ENCODE measurements around the gene ALDH5A1.
A peak's percentile ranks its signal among the peaks of the same experiment; 100 is the strongest.

Gene ALDH5A1

GRCh38 chr6:24569811-24570210 is 75.0 kb downstream of the ALDH5A1 start:
- ATAC-seq, result no peak
- no peak for DNase-seq

GRCh38 chr6:24571361-24571760 is 76.6 kb downstream of the ALDH5A1 start:
- DNase-seq (no peak), ATAC-seq (no peak)

GRCh38 chr6:24574809-24575208 is 80.0 kb downstream of the ALDH5A1 start:
- no peak for ATAC-seq
- no peak for DNase-seq

GRCh38 chr6:24576447-24576846 is 81.7 kb downstream of the ALDH5A1 start:
- DNase-seq, result no peak
- ATAC-seq, result no peak

GRCh38 chr6:24581084-24581669 is 86.4 kb downstream of the ALDH5A1 start:
- DNase-seq (peak; percentile 82), ATAC-seq (peak; percentile 85)

- DNase-seq, result peak; percentile 82
- peak; percentile 48 for ATAC-seq
Observed at GRCh38 chr6:24583463-24584381, 89.0 kb downstream of the ALDH5A1 start.

GRCh38 chr6:24584382-24584720 is 89.6 kb downstream of the ALDH5A1 start:
- no peak for DNase-seq
- no peak for ATAC-seq

Measured in stimulated activated naive CD8-positive, alpha-beta T cell treated with anti-CD3 and anti-CD28 coated beads, Interleukin-15, Interleukin-2, amounts not matched to agents 100 U/mL and 50 U/mL, for 24 hours (primary cell).